PC-9 (cell line): ENCODE results near the gene SNAPC1. TPM values are rescaled to one million over a fixed set of nuclear protein-coding genes. Genes with fewer than 3 reads are reported as not detected.

Experiments used
- BruUV-seq: library from RNA; stranded (reverse); fragments of 400-500 nt; replicated peaks from 2 replicates; lab custom pipeline; 2021; lab: Mats Ljungman, UMichigan
- CTCF ChIA-PET: fragments of 300-600 bp; sonication (Branson Sonifier 250); formaldehyde crosslinking; loops from one replicate; lab custom pipeline; 2022; ENCODE audit warnings: antibody characterized with exemption; lab: Charles Lee
- POLR2A ChIA-PET: fragments of 300-600 bp; sonication (Branson Sonifier 250); formaldehyde crosslinking; loops from one replicate; lab custom pipeline; 2022; ENCODE audit warnings: antibody characterized with exemption; ENCODE audit not compliant: unreplicated experiment; lab: Charles Lee
- DNase-seq, 2 experiments: peaks; one replicate each; pipeline versions ENCODE4 v3.0.0 to v3.0.0-alpha.2; 2015 to 2022; ENCODE audit warnings: mixed read lengths in 1 of 2
- H2AFZ ChIP-seq: fragments of 200-600 bp; sonication (generic); 2 replicates; pipeline ENCODE4 v1.8.1; 2017; ENCODE audit warnings: antibody characterized with exemption
- H3F3A ChIP-seq: fragments of 200-600 bp; sonication (generic); 2 replicates; pipeline ENCODE4 v1.8.1; 2017; ENCODE audit warnings: antibody characterized with exemption, mild to moderate bottlenecking, low read depth; ENCODE audit not compliant: insufficient read depth
- H3K27ac ChIP-seq: fragments of 200-600 bp; sonication (generic); 2 replicates; pipeline ENCODE4 v1.6.1; 2016; ENCODE audit warnings: mixed run types
- H3K27me3 ChIP-seq: fragments of 200-600 bp; sonication (generic); 2 replicates; pipeline ENCODE4 v1.6.1; 2016; ENCODE audit warnings: low read depth, mixed run types; ENCODE audit not compliant: insufficient read depth
- H3K36me3 ChIP-seq: fragments of 200-600 bp; sonication (generic); 2 replicates; pipeline ENCODE4 v1.6.1; 2016; ENCODE audit warnings: low read depth, mixed run types
- H3K4me1 ChIP-seq: fragments of 200-600 bp; sonication (generic); replicated peaks from 2 replicates; pipeline ENCODE4 v1.6.1; 2016; ENCODE audit warnings: mixed run types; ENCODE audit not compliant: insufficient read depth
- H3K4me2 ChIP-seq: fragments of 200-600 bp; sonication (generic); 2 replicates; pipeline ENCODE4 v1.6.1; 2017; ENCODE audit warnings: mixed run types
- H3K4me3 ChIP-seq: fragments of 200-600 bp; sonication (generic); 2 replicates; pipeline ENCODE4 v1.6.1; 2016; ENCODE audit warnings: mixed run types
- H3K79me2 ChIP-seq: fragments of 200-600 bp; sonication (generic); 2 replicates; pipeline ENCODE4 v1.6.1; 2017; ENCODE audit warnings: low read depth, mixed run types
- H3K9me2 ChIP-seq: fragments of 200-600 bp; sonication (generic); 2 replicates; pipeline ENCODE4 v1.8.1; 2017; ENCODE audit warnings: mild to moderate bottlenecking; ENCODE audit not compliant: insufficient read depth
- H3K9me3 ChIP-seq: fragments of 200-600 bp; sonication (generic); 2 replicates; pipeline ENCODE4 v1.8.1; 2016; ENCODE audit warnings: low read depth; ENCODE audit not compliant: insufficient read depth
- H4K20me1 ChIP-seq: fragments of 200-600 bp; sonication (generic); 2 replicates; pipeline ENCODE4 v1.8.1; 2017; ENCODE audit not compliant: insufficient read depth
- EZH2 ChIP-seq: fragments of 200-600 bp; sonication (generic); IDR thresholded peaks from 2 replicates; pipeline ENCODE4 v1.8.0; 2017; ENCODE audit warnings: antibody characterized with exemption, low read depth
- intact Hi-C: fragments of 100-400 bp; cut with micrococcal nuclease; formaldehyde crosslinking; loops from one replicate; pipeline ENCODE4 v1.10.0; 2022; ENCODE audit not compliant: unreplicated experiment
- total RNA-seq: library from RNA; stranded (reverse); gene quantifications from 2 replicates; pipeline ENCODE4 v1.2.3, GENCODE V29; 2021
- TF ChIP-seq, protein P1 (sequence below): fragments of 200-600 bp; sonication (generic); conservative IDR thresholded peaks from 2 replicates; pipeline ENCODE4 v1.6.1; 2017; ENCODE audit warnings: mixed run types, antibody characterized with exemption, mild to moderate bottlenecking, moderate library complexity

Gene SNAPC1
- total RNA-seq, 1 experiment from 2014 or later: 18.0 TPM

DNA sequence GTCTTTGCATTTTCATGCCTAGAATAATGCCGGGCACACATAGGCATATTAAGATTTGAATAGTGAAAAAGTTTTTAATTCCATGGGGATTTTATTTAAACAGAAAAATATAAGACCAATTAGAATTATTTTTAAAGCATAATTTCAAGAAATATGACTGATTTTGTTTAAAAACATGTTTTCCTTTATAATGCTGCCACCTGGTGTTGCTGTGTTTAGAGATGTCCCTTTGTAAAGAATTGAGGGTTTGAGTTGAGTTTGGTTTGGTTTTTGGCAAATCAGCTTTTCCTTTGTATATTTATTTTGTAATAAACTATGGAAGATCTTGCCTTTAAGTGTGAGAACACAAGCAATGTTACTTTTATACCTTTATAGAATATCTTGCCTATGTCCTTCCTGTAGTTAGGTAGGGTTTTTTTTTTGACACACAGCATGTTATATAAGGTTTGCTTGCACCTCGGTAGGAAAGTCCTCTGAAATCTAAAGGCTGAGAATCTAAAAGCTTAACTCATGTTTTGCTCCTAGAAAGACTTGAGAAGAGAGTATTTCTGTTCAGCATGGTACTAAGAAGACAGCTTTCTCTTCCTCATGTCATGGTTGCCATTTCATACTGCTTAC lies 31.4 kb upstream of the SNAPC1 start:
- TF ChIP-seq, protein P1, sequence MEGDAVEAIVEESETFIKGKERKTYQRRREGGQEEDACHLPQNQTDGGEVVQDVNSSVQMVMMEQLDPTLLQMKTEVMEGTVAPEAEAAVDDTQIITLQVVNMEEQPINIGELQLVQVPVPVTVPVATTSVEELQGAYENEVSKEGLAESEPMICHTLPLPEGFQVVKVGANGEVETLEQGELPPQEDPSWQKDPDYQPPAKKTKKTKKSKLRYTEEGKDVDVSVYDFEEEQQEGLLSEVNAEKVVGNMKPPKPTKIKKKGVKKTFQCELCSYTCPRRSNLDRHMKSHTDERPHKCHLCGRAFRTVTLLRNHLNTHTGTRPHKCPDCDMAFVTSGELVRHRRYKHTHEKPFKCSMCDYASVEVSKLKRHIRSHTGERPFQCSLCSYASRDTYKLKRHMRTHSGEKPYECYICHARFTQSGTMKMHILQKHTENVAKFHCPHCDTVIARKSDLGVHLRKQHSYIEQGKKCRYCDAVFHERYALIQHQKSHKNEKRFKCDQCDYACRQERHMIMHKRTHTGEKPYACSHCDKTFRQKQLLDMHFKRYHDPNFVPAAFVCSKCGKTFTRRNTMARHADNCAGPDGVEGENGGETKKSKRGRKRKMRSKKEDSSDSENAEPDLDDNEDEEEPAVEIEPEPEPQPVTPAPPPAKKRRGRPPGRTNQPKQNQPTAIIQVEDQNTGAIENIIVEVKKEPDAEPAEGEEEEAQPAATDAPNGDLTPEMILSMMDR: peak; percentile 73
- TF ChIP-seq EZH2: no peak
- H3K9me2 ChIP-seq: no peaks in the 10 kb centered on the region
- intact Hi-C loops: loop anchor here (1.0 to 10.0 kb wide), 3 partner anchors 256 to 436 kb away; no protein-coding TSS in a partner anchor
- peaks cover 93% of the 10 kb centered on the region for H3F3A ChIP-seq
- peak overlapping the region; percentile 35 for H3K27ac ChIP-seq
- H3K9me3 ChIP-seq: peaks cover 4% of the 10 kb centered on the region; the same call in 1 of the 2 replicates
- peaks cover 99% of the 10 kb centered on the region for H3K79me2 ChIP-seq
- H3K4me1 ChIP-seq: no peaks in the 10 kb centered on the region
- peaks cover 93% of the 10 kb centered on the region for H3K36me3 ChIP-seq
- ChIA-PET CTCF (interaction anchor here (0.6 to 1.1 kb wide), 5 partner anchors 74 to 449 kb away, joined by 3 to 6 read pairs (median 3); no protein-coding TSS in a partner anchor), POLR2A (no interaction called here)
- BruUV-seq: no TSS peak
- no peak for DNase-seq
- H3K4me3 ChIP-seq: no peak overlapping the region
- peaks cover 16% of the 10 kb centered on the region for H4K20me1 ChIP-seq
- 0 out of 2 replicates have a peak overlapping the region, but pooled peaks have one; percentile 3 for H3K4me2 ChIP-seq
- no peaks in the 10 kb centered on the region for H3K27me3 ChIP-seq
- no peak overlapping the region for H2AFZ ChIP-seq

GRCh38 chr14:61733972-61734371 lies 28.2 kb upstream of the SNAPC1 start:
- no TSS peak for BruUV-seq
- Histone ChIP-seq H3K9me2 (no peaks in the 10 kb centered on the region), H3K9me3 (peaks cover 4% of the 10 kb centered on the region; the same call in 1 of the 2 replicates), H4K20me1 (peaks cover 16% of the 10 kb centered on the region), H3K4me3 (no peak overlapping the region), H3K27ac (peak overlapping the region; percentile 22; the same call in 1 of the 2 replicates), H3K36me3 (peaks cover 90% of the 10 kb centered on the region), H3F3A (peaks cover 93% of the 10 kb centered on the region), H3K4me2 (no peak overlapping the region), H3K79me2 (peaks cover 99% of the 10 kb centered on the region), H3K4me1 (no peaks in the 10 kb centered on the region), H2AFZ (no peak overlapping the region), H3K27me3 (no peaks in the 10 kb centered on the region)
- TF ChIP-seq, protein P1: no peak
- TF ChIP-seq EZH2: no peak
- CTCF ChIA-PET: no interaction called here
- intact Hi-C loops: loop anchor here (10.0 kb wide), 1 partner anchor 439 kb away; no protein-coding TSS in a partner anchor
- POLR2A ChIA-PET: no interaction called here
- no peak for DNase-seq

GRCh38 chr14:61736751-61737150 lies 25.5 kb upstream of the SNAPC1 start:
- Histone ChIP-seq H3K4me2 (no peak overlapping the region), H3K36me3 (peaks cover 84% of the 10 kb centered on the region), H3K4me3 (no peak overlapping the region), H3K79me2 (peaks cover 92% of the 10 kb centered on the region), H3K4me1 (no peaks in the 10 kb centered on the region), H2AFZ (no peak overlapping the region), H3K27me3 (no peaks in the 10 kb centered on the region), H4K20me1 (peaks cover 7% of the 10 kb centered on the region), H3F3A (peaks cover 93% of the 10 kb centered on the region), H3K27ac (peak overlapping the region; percentile 36), H3K9me2 (no peaks in the 10 kb centered on the region), H3K9me3 (peaks cover 4% of the 10 kb centered on the region; the same call in 1 of the 2 replicates)
- BruUV-seq: no TSS peak
- no peak for TF ChIP-seq EZH2
- CTCF ChIA-PET: no interaction called here
- no peak for DNase-seq
- intact Hi-C loops: loop anchor here (10.0 kb wide), 1 partner anchor 442 kb away; no protein-coding TSS in a partner anchor
- POLR2A ChIA-PET: no interaction called here
